ENCODE data around the gene DDIAS. TPM values are rescaled to one million over a fixed set of nuclear protein-coding genes. Genes with fewer than 3 reads are reported as not detected.
"Not testable (repeated sequence)": the region's sequence is repeated elsewhere in the genome, so short reads cannot be mapped to it uniquely, and the experiment has no call there.

DDIAS gene
- polyA plus RNA-seq (2012; ENCODE audit: missing spikeins), result 4.3 TPM

GRCh38 chr11:82901165-82901921 lies at the start of gene DDIAS:
Gene DDIAS (plus strand): TSS chr11:82901736. CDS start chr11:82914739, 13,003 bp downstream.
- DNase-seq (ENCODE audit: insufficient read length) (peak; percentile 58), FAIRE-seq (no peak)
- TF ChIP-seq POLR2AphosphoS5 (IDR thresholded peaks at IDR 0.05; ENCODE audit: low read depth, low read length), result no peak
- TF ChIP-seq POLR2A (IDR thresholded peaks at IDR 0.05; ENCODE audit: low read depth, low read length), result peak; percentile 66; the same call in 1 of the 2 replicates
- peak; percentile 15; the same call in 1 of the 2 replicates for TF ChIP-seq TAF1 (IDR thresholded peaks at IDR 0.05; ENCODE audit: borderline replicate concordance, low read depth, low read length)

GRCh38 chr11:82854242-82854641 lies 47.3 kb upstream of the DDIAS start:
- TF ChIP-seq TAF1 (IDR thresholded peaks at IDR 0.05; ENCODE audit: borderline replicate concordance, low read depth, low read length), result no peak
- TF ChIP-seq POLR2A (IDR thresholded peaks at IDR 0.05; ENCODE audit: low read depth, low read length), result no peak
- TF ChIP-seq POLR2AphosphoS5 (IDR thresholded peaks at IDR 0.05; ENCODE audit: low read depth, low read length), result no peak
- DNase-seq (ENCODE audit: insufficient read length) (no peak), FAIRE-seq (no peak)

- FAIRE-seq, result not testable (repeated sequence)
Observed at GRCh38 chr11:82854916-82855315, 46.6 kb upstream of the DDIAS start.

GRCh38 chr11:82855616-82856015 lies 45.9 kb upstream of the DDIAS start:
- FAIRE-seq (no peak), DNase-seq (ENCODE audit: insufficient read length) (no peak)
- TF ChIP-seq TAF1 (IDR thresholded peaks at IDR 0.05; ENCODE audit: borderline replicate concordance, low read depth, low read length) (no peak), POLR2A (IDR thresholded peaks at IDR 0.05; ENCODE audit: low read depth, low read length) (no peak), POLR2AphosphoS5 (IDR thresholded peaks at IDR 0.05; ENCODE audit: low read depth, low read length) (no peak)

More at GRCh38 chr11:82854916-82855315, 46.6 kb upstream of the DDIAS start:
- DNase-seq (ENCODE audit: insufficient read length), result not testable (repeated sequence)

GRCh38 chr11:82857145-82857544 lies 44.4 kb upstream of the DDIAS start:
- DNase-seq (ENCODE audit: insufficient read length) (no peak), FAIRE-seq (peak; percentile 44)
- TF ChIP-seq POLR2AphosphoS5 (IDR thresholded peaks at IDR 0.05; ENCODE audit: low read depth, low read length) (no peak), TAF1 (IDR thresholded peaks at IDR 0.05; ENCODE audit: borderline replicate concordance, low read depth, low read length) (no peak), POLR2A (IDR thresholded peaks at IDR 0.05; ENCODE audit: low read depth, low read length) (no peak)

- TF ChIP-seq POLR2A (IDR thresholded peaks at IDR 0.05; ENCODE audit: low read depth, low read length), result no peak
- no peak for DNase-seq (ENCODE audit: insufficient read length)
- no peak for FAIRE-seq
Observed at GRCh38 chr11:82858133-82858532, 43.4 kb upstream of the DDIAS start.

- no peak for TF ChIP-seq POLR2AphosphoS5 (IDR thresholded peaks at IDR 0.05; ENCODE audit: low read depth, low read length)
- no peak for TF ChIP-seq TAF1 (IDR thresholded peaks at IDR 0.05; ENCODE audit: borderline replicate concordance, low read depth, low read length)
- no peak for TF ChIP-seq POLR2A (IDR thresholded peaks at IDR 0.05; ENCODE audit: low read depth, low read length)
- FAIRE-seq (no peak), DNase-seq (ENCODE audit: insufficient read length) (no peak)
Observed at GRCh38 chr11:82858556-82859091, 42.9 kb upstream of the DDIAS start.

- TF ChIP-seq POLR2AphosphoS5 (IDR thresholded peaks at IDR 0.05; ENCODE audit: low read depth, low read length) (no peak), TAF1 (IDR thresholded peaks at IDR 0.05; ENCODE audit: borderline replicate concordance, low read depth, low read length) (no peak), POLR2A (IDR thresholded peaks at IDR 0.05; ENCODE audit: low read depth, low read length) (no peak)
- no peak for FAIRE-seq
- no peak for DNase-seq (ENCODE audit: insufficient read length)
Observed at GRCh38 chr11:82859750-82860149, 41.8 kb upstream of the DDIAS start.

- FAIRE-seq, result no peak
Observed at GRCh38 chr11:82862379-82862778, 39.2 kb upstream of the DDIAS start.

GRCh38 chr11:82863209-82863608 lies 38.3 kb upstream of the DDIAS start:
- TF ChIP-seq POLR2AphosphoS5 (IDR thresholded peaks at IDR 0.05; ENCODE audit: low read depth, low read length) (no peak), TAF1 (IDR thresholded peaks at IDR 0.05; ENCODE audit: borderline replicate concordance, low read depth, low read length) (no peak), POLR2A (IDR thresholded peaks at IDR 0.05; ENCODE audit: low read depth, low read length) (no peak)
- DNase-seq (ENCODE audit: insufficient read length) (no peak), FAIRE-seq (peak; percentile 17)

More at GRCh38 chr11:82862379-82862778, 39.2 kb upstream of the DDIAS start:
- DNase-seq (ENCODE audit: insufficient read length), result no peak
- TF ChIP-seq POLR2A (IDR thresholded peaks at IDR 0.05; ENCODE audit: low read depth, low read length) (no peak), POLR2AphosphoS5 (IDR thresholded peaks at IDR 0.05; ENCODE audit: low read depth, low read length) (no peak), TAF1 (IDR thresholded peaks at IDR 0.05; ENCODE audit: borderline replicate concordance, low read depth, low read length) (no peak)

- DNase-seq (ENCODE audit: insufficient read length) (no peak), FAIRE-seq (peak; percentile 74)
- TF ChIP-seq TAF1 (IDR thresholded peaks at IDR 0.05; ENCODE audit: borderline replicate concordance, low read depth, low read length), result no peak
- no peak for TF ChIP-seq POLR2AphosphoS5 (IDR thresholded peaks at IDR 0.05; ENCODE audit: low read depth, low read length)
- no peak for TF ChIP-seq POLR2A (IDR thresholded peaks at IDR 0.05; ENCODE audit: low read depth, low read length)
Observed at GRCh38 chr11:82864268-82864667, 37.3 kb upstream of the DDIAS start.

- FAIRE-seq (no peak), DNase-seq (ENCODE audit: insufficient read length) (no peak)
- TF ChIP-seq POLR2AphosphoS5 (IDR thresholded peaks at IDR 0.05; ENCODE audit: low read depth, low read length) (no peak), TAF1 (IDR thresholded peaks at IDR 0.05; ENCODE audit: borderline replicate concordance, low read depth, low read length) (no peak), POLR2A (IDR thresholded peaks at IDR 0.05; ENCODE audit: low read depth, low read length) (no peak)
Observed at GRCh38 chr11:82865841-82866240, 35.7 kb upstream of the DDIAS start.
